Osteocyte (in vitro differentiated cells): ENCODE data around the gene RTN4R. TPM values are rescaled to one million over a fixed set of nuclear protein-coding genes. Genes with fewer than 3 reads are reported as not detected.
"Not testable (repeated sequence)": the region's sequence is repeated elsewhere in the genome, so short reads cannot be mapped to it uniquely, and the experiment has no call there.

Experiments used
- DNase-seq: peaks from one replicate; pipeline ENCODE4 v3.0.0; 2021; ENCODE audit warnings: mixed read lengths; ENCODE audit not compliant: unreplicated experiment; ENCODE audit errors: extremely low spot score
- H3K27ac Mint-ChIP-seq: one replicate; pipeline ENCODE4 v1.8.0; 2021; ENCODE audit warnings: mild to moderate bottlenecking, mixed read lengths; ENCODE audit not compliant: unreplicated experiment
- H3K27me3 Mint-ChIP-seq: one replicate; pipeline ENCODE4 v1.8.0; 2021; ENCODE audit warnings: mixed read lengths; ENCODE audit not compliant: unreplicated experiment
- H3K36me3 Mint-ChIP-seq: one replicate; pipeline ENCODE4 v1.8.0; 2021; ENCODE audit warnings: mixed read lengths; ENCODE audit not compliant: unreplicated experiment
- H3K4me1 Mint-ChIP-seq: one replicate; pipeline ENCODE4 v1.8.0; 2021; ENCODE audit warnings: mixed read lengths; ENCODE audit not compliant: unreplicated experiment
- H3K4me3 Mint-ChIP-seq: one replicate; pipeline ENCODE4 v1.8.0; 2021; ENCODE audit warnings: mild to moderate bottlenecking, moderate library complexity, mixed read lengths; ENCODE audit not compliant: unreplicated experiment
- H3K9me3 Mint-ChIP-seq: one replicate; pipeline ENCODE4 v1.8.0; 2021; ENCODE audit warnings: mixed read lengths; ENCODE audit not compliant: unreplicated experiment
- CTCF ChIP-seq: fragments of 200-600 bp; sonication (generic); IDR thresholded peaks from 2 replicates; pipeline ENCODE4 v1.5.0; 2021; ENCODE audit warnings: antibody characterized with exemption, mild to moderate bottlenecking, moderate library complexity
- total RNA-seq: library from RNA; stranded (reverse); gene quantifications from 2 replicates; pipeline ENCODE4 v1.2.1, GENCODE V29; 2021

Gene RTN4R
- total RNA-seq, 1 donor from 2014 or later = 1.5 TPM

GRCh38 chr22:20280866-20281265 lies 12.7 kb upstream of the RTN4R start:
- H3K9me3 Mint-ChIP-seq = no peaks in the 10 kb centered on the region
- no peak for DNase-seq
- H3K4me3 Mint-ChIP-seq = no peak overlapping the region
- TF ChIP-seq CTCF = no peak
- peaks cover 4% of the 10 kb centered on the region for H3K27me3 Mint-ChIP-seq
- H3K36me3 Mint-ChIP-seq = no peaks in the 10 kb centered on the region
- no peak overlapping the region for H3K27ac Mint-ChIP-seq
- H3K4me1 Mint-ChIP-seq = no peaks in the 10 kb centered on the region

GRCh38 chr22:20280163-20280562 lies 12.0 kb upstream of the RTN4R start:
- H3K4me1 Mint-ChIP-seq, H3K36me3 Mint-ChIP-seq, H3K27ac Mint-ChIP-seq, DNase-seq, H3K4me3 Mint-ChIP-seq, H3K9me3 Mint-ChIP-seq, H3K27me3 Mint-ChIP-seq: not testable (repeated sequence)

GRCh38 chr22:20279662-20280134 lies 11.6 kb upstream of the RTN4R start:
- no peaks in the 10 kb centered on the region for H3K4me1 Mint-ChIP-seq
- H3K27me3 Mint-ChIP-seq = peaks cover 4% of the 10 kb centered on the region
- no peak overlapping the region for H3K4me3 Mint-ChIP-seq
- no peaks in the 10 kb centered on the region for H3K36me3 Mint-ChIP-seq
- DNase-seq = no peak
- no peak for TF ChIP-seq CTCF
- no peak overlapping the region for H3K27ac Mint-ChIP-seq
- no peaks in the 10 kb centered on the region for H3K9me3 Mint-ChIP-seq

- DNase-seq, H3K27ac Mint-ChIP-seq, H3K27me3 Mint-ChIP-seq, H3K36me3 Mint-ChIP-seq, H3K4me3 Mint-ChIP-seq, H3K9me3 Mint-ChIP-seq, H3K4me1 Mint-ChIP-seq: not testable (repeated sequence)
Observed at GRCh38 chr22:20278726-20279490, 10.8 kb upstream of the RTN4R start.

- not testable (repeated sequence) for DNase-seq, H3K4me3 Mint-ChIP-seq, H3K4me1 Mint-ChIP-seq, H3K9me3 Mint-ChIP-seq, H3K36me3 Mint-ChIP-seq, H3K27me3 Mint-ChIP-seq, H3K27ac Mint-ChIP-seq
Observed at GRCh38 chr22:20277936-20278635, 10.0 kb upstream of the RTN4R start.

GRCh38 chr22:20276468-20276867 lies 8.3 kb upstream of the RTN4R start:
- Mint-ChIP-seq H3K9me3 (no peaks in the 10 kb centered on the region), H3K27ac (no peak overlapping the region), H3K4me1 (peaks cover 4% of the 10 kb centered on the region), H3K4me3 (no peak overlapping the region), H3K36me3 (no peaks in the 10 kb centered on the region), H3K27me3 (no peaks in the 10 kb centered on the region)
- no peak for DNase-seq
- TF ChIP-seq CTCF = no peak
